ENCODE data around the gene TRIM31. TPM values are rescaled to one million over a fixed set of nuclear protein-coding genes. Genes with fewer than 3 reads are reported as not detected.
A peak's percentile ranks its signal among the peaks of the same experiment; 100 is the strongest.

Gene TRIM31
- total RNA-seq, 2 experiments from 2014 or later: not detected

DNA sequence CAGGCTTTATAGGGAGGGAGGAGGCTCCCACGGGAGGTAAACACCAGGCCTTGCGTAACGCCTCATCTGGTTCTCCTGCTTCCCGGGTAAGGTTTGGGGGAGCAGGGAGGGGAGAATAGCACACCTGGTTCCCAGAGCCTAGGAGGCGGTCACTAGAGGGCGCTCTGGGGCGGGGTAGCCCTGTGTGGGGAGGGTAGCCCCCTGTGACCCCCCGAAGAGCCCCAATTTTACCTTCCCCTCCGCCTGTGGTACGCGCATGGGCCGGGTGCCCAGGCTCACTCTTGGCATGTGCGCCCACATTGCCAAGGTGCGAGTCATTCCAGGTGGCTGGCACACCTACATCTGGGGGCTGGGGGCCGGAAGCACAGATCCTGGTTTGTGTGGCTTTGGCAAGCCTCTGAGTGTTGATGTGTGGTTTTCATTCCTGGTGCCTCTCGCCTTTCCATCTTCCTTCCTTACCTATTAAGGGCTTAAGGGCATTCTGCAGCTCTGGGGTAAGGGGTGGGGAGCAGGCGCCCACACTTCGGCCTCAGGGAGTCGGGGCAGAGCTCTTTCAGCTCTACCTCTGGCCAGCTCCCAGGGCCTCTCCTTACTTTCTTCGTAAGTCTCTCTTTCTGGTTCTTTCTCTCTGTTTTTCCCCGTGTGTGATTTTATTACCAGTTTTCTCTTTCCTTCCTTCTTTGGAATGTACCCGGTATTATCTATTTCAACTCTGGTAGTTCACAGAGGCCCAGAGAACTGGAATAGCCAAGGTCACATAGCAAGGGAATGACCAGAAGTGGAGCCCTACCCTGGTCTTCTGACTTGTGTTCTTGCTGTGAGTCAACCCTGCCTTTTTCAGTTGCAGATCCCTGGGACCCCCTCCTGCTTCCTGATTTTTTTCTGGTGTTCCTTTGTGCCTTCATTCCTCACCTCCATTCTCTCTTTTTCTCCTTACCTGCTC lies 36.8 kb downstream of the TRIM31 start:
- H3K27ac Mint-ChIP-seq: no peak overlapping the region
- DNase-seq: no peak
- CTCF ChIA-PET: interaction anchor here (0.5 to 2.3 kb wide), 4 partner anchors 10 to 67 kb away, joined by 3 to 18 read pairs (median 6); partner anchors contain the start of gene POLR1H
- H3K4me3 Mint-ChIP-seq: no peak overlapping the region
- peaks cover 5% of the 10 kb centered on the region for H3K36me3 Mint-ChIP-seq (ENCODE audit: low read depth)
- H3K4me1 Mint-ChIP-seq: peaks cover 42% of the 10 kb centered on the region
- peaks cover 78% of the 10 kb centered on the region for H3K27me3 Mint-ChIP-seq
- H3K9me3 Mint-ChIP-seq: no peaks in the 10 kb centered on the region
- POLR2A ChIA-PET: interaction anchor here (1.1 to 4.7 kb wide), 3 partner anchors 9 to 28 kb away, joined by 3 to 25 read pairs (median 13); partner anchors contain the start of genes POLR1H and PPP1R11

DNA sequence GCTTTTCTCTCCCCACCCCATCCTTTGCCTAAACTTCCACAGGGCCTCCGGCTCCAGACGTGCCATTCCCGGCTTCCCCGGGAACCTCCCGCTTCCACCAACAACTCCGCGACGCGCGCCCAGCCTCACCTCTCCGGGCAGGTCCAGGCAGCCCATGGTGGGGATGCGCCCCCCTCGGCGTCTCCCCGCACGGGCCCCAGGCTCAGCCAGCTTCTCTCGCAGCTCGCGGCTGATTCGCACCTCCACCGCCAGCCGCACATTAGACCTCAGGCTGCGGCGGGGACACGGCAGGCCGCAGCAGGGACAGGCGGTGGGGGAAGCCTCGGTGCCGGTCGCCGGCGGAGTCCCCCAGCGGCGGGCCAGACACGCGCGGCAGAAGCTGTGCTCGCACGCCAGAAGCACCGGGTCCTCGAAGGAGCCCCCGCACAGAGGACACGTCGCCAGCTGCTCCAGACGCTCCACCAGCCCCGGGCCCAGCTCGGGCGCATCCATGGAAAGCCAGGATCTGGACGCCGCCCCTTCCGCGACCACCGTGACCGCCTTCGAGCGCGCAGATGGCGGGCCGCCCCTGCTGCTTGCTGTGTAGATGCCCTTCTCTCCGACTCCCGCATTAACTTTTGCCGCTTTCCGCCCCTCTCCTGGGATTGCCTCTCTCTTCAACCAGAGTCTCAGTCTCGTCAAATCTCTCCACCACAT lies 37.6 kb downstream of the TRIM31 start, which contains the start of gene RNF39:
Gene RNF39 (minus strand): TSS at position 676 of the 696 bp plus-strand sequence. CDS start 184 bp downstream, at position 492.
- ChIA-PET CTCF (interaction anchor here (1.1 kb wide), 1 partner anchor 9 kb away, joined by 3 read pairs; no protein-coding TSS in a partner anchor), POLR2A (interaction anchor here (1.1 to 4.7 kb wide), 3 partner anchors 9 to 29 kb away, joined by 3 to 25 read pairs (median 4); partner anchors contain the start of genes POLR1H and PPP1R11)
- Mint-ChIP-seq H3K27me3 (peaks cover 77% of the 10 kb centered on the region), H3K36me3 (ENCODE audit: low read depth) (peaks cover 11% of the 10 kb centered on the region), H3K4me1 (peaks cover 49% of the 10 kb centered on the region), H3K4me3 (no peak within 1 kb of the TSS), H3K9me3 (no peaks in the 10 kb centered on the region), H3K27ac (no peak within 1 kb of the TSS)
- no peak for DNase-seq

DNA sequence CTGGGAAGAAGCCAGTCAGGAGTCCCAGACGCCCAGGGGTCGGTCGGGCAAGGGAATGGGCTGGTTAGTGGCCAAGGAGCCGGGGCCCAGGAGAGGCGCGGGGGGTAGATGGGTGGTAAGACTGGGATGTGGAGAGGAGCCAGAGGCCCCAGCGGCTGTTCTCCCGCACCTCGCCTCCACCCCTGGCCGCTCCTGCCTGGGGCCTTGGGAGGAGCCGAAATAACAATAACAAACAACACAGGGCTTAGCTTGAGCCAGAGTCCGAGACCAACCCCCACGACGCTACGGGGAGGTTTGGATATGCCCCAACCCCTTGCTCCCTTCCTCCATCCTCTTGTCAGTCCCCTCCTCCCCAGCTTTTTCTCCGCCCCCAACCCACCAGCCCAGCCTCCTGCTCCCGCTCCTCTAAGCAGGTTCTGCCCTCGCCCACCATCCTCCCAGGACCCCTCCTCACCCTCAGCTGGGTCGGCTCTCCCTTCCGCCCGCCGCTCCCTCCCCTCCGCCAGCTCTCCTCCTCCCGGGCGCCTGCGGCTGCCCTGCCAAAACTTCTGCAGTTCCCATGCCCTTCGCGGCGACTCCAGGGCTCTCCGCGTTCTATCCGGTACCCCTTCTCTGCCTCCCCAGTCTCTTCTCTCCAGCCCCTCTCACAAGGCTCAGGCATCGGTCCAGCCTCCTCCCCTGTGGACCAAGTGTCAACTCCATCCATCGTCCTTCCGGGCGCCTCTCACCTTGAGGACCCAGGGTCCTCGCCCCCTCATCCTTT lies 38.4 kb downstream of the TRIM31 start:
- ChIA-PET CTCF (interaction anchor here (1.1 kb wide), 1 partner anchor 8 kb away, joined by 3 read pairs; no protein-coding TSS in a partner anchor), POLR2A (interaction anchor here (0.6 to 4.7 kb wide), 4 partner anchors 8 to 253 kb away, joined by 3 to 25 read pairs (median 4); partner anchors contain the start of genes POLR1H, PPP1R11 and TRIM39)
- H3K4me3 Mint-ChIP-seq: no peak overlapping the region
- peaks cover 55% of the 10 kb centered on the region for H3K4me1 Mint-ChIP-seq
- H3K36me3 Mint-ChIP-seq (ENCODE audit: low read depth): peaks cover 19% of the 10 kb centered on the region
- peaks cover 74% of the 10 kb centered on the region for H3K27me3 Mint-ChIP-seq
- no peak overlapping the region for H3K27ac Mint-ChIP-seq
- H3K9me3 Mint-ChIP-seq: no peaks in the 10 kb centered on the region
- DNase-seq: no peak

DNA sequence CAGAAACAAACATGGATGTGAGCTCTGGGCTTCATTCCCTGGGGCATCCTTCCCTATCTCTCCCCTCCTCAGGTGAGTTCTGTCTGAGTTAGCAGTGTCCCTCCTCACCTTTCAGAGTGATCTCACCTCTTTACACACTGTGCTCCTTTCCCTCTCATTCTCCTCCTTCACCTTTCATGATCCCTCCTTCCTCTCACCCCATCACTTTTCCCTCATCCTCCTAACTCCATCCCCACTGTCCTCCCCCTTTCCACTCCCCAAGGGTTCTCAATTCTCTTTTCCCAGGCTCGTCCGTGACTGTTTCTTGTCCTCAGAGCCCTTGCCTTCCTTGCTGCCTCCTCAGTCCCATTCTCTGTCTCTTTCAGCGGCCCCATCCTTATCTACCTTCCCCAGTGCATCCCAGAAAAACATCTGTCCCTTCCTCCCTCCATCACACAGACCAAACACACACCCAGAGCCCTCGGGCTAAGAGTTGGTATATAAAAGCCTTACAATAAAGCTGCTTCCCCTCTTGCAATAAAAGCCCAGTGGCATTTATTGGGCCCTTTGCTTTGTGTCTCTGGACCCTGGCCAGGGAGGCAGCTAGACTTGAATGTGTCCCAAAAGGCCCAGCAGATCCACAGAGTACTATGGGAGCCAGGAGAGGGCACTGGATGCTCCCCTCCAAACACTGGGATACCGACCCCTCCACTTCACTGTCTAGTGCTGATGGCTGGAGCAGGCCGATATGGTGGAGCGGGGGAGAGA lies 39.2 kb downstream of the TRIM31 start:
- H3K27ac Mint-ChIP-seq: no peak overlapping the region
- CTCF ChIA-PET: no interaction called here
- peaks cover 57% of the 10 kb centered on the region for H3K4me1 Mint-ChIP-seq
- no peak for DNase-seq
- no peaks in the 10 kb centered on the region for H3K9me3 Mint-ChIP-seq
- H3K36me3 Mint-ChIP-seq (ENCODE audit: low read depth): peaks cover 25% of the 10 kb centered on the region
- POLR2A ChIA-PET: interaction anchor here (0.6 to 1.7 kb wide), 3 partner anchors 13 to 253 kb away, joined by 3 to 4 read pairs (median 3); partner anchors contain the start of genes POLR1H and TRIM39
- no peak overlapping the region for H3K4me3 Mint-ChIP-seq
- H3K27me3 Mint-ChIP-seq: peaks cover 66% of the 10 kb centered on the region

DNA sequence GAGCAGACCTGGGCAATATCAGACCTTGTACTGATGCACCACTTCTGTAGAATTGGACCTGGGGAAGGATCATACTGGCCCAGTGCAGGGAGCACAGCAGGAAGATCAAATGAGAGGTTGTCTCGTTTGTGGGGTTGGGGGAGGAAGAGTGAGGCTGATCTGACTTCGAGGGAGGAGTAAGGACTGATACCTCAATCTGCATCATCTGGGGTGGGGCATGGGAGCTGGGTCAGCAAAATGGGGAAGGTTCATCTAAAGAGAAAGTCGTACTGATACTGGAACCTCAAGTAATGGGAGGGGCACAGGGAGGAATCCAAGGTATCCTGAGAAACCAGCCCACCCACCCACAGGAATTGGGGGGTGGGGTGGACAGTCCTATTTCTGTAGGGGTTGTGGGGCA lies 41.0 kb downstream of the TRIM31 start:
- peaks cover 53% of the 10 kb centered on the region for H3K27me3 Mint-ChIP-seq
- H3K27ac Mint-ChIP-seq: no peak overlapping the region

DNA sequence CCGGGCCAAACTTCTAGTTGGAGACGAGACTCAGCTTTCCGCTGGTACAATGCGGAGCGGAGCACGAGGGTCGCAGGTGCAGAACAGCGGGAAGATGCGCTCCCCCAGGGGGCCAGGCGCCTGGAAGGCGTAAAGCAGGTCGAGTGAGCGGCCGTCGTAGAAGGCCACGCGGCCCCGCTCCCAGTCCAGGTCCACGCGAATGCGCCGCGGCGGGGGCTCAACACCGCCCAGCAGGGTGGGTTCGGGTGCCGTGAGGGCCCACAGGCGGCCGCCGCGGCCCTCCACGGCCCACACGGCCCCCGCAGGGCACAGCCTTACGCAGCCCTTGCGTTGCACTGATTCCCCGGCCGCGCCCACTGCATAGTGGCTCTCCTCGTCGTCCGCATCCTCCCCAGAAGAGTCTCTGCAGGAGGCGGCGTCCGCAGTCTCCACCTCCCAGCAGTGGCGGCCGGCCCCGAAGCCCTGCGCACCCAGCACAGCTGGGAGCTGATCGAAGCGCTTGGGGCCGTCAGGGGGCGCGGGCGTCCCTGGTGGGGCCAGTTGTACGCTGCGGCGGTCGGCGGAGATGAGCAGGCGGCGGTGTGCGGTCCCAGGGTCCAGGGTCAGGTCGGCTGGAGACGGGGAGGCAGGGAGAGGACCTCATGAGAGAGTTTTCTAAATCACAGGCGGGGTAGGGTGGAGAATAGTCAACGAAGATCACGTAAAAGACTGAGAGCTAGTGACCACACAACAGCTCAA lies 41.6 kb downstream of the TRIM31 start:
- Mint-ChIP-seq H3K4me1 (peaks cover 52% of the 10 kb centered on the region), H3K27ac (no peak overlapping the region), H3K9me3 (no peaks in the 10 kb centered on the region), H3K4me3 (no peak overlapping the region), H3K27me3 (peaks cover 47% of the 10 kb centered on the region), H3K36me3 (ENCODE audit: low read depth) (peaks cover 43% of the 10 kb centered on the region)
- CTCF ChIA-PET: interaction anchor here (0.9 kb wide), 1 partner anchor 382 kb away, joined by 3 read pairs; no protein-coding TSS in a partner anchor
- POLR2A ChIA-PET: interaction anchor here (1.5 to 3.5 kb wide), 2 partner anchors 10 to 255 kb away, joined by 3 to 28 read pairs; partner anchors contain the start of genes POLR1H and TRIM39
- no peak for DNase-seq

More for the DNA sequence above, 41.0 kb downstream of the TRIM31 start:
- Mint-ChIP-seq H3K9me3 (no peaks in the 10 kb centered on the region), H3K4me3 (no peak overlapping the region), H3K36me3 (ENCODE audit: low read depth) (peaks cover 41% of the 10 kb centered on the region), H3K4me1 (peaks cover 56% of the 10 kb centered on the region)
- ChIA-PET POLR2A (interaction anchor here (3.5 kb wide), 1 partner anchor 11 kb away, joined by 28 read pairs; the partner anchor contains the start of gene POLR1H), CTCF (no interaction called here)
- DNase-seq: no peak

DNA sequence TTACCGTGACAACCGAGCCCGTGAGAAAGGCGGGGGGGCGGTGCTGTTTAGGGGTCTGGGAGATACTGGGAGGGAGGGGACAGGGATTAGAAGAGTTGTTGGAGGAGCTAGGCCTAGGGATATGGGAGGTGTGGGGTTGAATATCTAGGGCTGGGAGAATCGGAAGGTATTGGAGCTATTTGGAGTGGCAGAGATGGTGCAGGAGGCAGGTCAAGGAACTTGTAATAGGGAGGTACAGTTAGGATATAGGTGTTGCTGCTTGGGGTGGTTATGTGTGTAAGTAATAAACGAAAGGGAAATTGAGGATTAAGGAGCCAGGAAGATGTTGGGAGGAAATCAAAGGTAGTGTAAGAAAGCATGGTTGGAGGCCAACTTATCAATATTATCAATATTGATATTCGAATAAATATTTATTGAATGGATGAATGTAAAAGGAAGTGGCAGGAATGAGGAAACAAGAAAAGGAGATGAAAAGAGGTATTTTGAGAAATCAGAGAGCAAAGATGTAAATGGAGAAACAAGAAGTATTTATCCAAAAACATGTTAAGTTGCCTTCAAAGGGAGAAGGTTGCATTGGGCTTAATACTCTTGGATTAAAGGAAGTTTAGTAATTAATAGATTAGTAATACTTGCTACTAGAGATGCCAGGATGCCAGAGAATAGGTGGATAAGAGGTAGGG lies 45.3 kb downstream of the TRIM31 start:
- Mint-ChIP-seq H3K4me1 (peaks cover 61% of the 10 kb centered on the region), H3K27ac (peak overlapping the region; percentile 94), H3K9me3 (no peaks in the 10 kb centered on the region), H3K4me3 (peak overlapping the region; percentile 93), H3K27me3 (peaks cover 15% of the 10 kb centered on the region), H3K36me3 (ENCODE audit: low read depth) (peaks cover 72% of the 10 kb centered on the region)
- DNase-seq: no peak
- ChIA-PET POLR2A (interaction anchor here (0.8 to 2.6 kb wide), 5 partner anchors 7 to 548 kb away, joined by 3 to 25 read pairs (median 3); partner anchors contain the start of genes POLR1H and RNF39), CTCF (interaction anchor here (0.9 to 1.7 kb wide), 3 partner anchors 34 to 63 kb away, joined by 3 to 10 read pairs (median 6); no protein-coding TSS in a partner anchor)

DNA sequence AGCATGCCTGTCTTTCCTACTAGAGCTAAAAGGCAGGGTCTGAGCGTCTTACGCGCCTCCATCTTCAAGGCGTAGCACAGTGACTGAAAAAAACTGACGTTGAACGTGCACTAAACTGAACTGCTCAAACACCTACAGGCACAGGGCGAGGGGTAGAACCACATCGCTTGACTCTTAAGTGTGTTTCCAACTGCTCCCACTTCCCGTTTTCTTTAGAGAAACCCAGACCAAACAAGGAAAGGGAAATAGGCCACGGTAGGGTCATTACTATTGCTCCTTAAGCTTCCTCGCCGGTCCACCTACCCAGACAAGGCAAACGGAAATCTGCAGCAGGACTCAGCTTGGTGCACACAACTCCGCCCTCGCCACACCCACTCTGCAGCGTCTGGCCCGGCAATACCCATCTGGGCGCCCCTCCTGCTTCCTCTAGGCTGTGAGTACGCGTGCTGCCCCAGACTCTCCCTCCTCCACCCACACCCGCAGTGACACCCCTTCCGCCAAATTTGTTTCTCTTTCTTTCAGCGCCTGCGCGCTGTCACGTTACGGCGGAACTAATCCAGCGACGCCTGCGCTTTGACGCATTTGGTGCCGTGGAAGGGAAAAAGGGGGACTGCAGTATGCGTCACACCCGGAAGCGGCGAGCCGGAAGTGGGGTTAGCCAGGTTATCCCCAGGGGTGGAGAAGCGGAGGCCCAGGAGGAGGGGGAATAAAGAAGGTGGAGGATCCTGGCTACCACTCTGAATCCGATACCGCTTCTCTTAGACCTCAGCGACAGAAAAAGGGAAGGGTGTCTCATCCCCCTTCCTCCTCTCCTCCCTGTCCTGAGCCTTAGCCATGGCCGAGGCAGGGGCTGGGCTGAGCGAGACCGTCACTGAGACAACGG lies 46.1 kb downstream of the TRIM31 start, which contains the start of gene PPP1R11:
Gene PPP1R11 (plus strand): TSS at position 622 of the 883 bp plus-strand sequence. CDS start 213 bp downstream, at position 835.
- Mint-ChIP-seq H3K4me1 (peaks cover 63% of the 10 kb centered on the region), H3K9me3 (no peaks in the 10 kb centered on the region), H3K27ac (peak within 1 kb of the TSS; percentile 94), H3K36me3 (ENCODE audit: low read depth) (peaks cover 74% of the 10 kb centered on the region), H3K27me3 (peaks cover 8% of the 10 kb centered on the region), H3K4me3 (peak within 1 kb of the TSS; percentile 93)
- CTCF ChIA-PET: interaction anchor here (0.7 to 1.7 kb wide), 7 partner anchors 8 to 416 kb away, joined by 3 to 10 read pairs (median 3); partner anchors contain the start of gene RNF39
- POLR2A ChIA-PET: interaction anchor here (0.8 to 2.6 kb wide), 17 partner anchors 10 to 1137 kb away, joined by 3 to 25 read pairs (median 4); partner anchors contain the start of genes ABCF1, HLA-A, RNF39 and TRIM26
- DNase-seq: peak; percentile 99

DNA sequence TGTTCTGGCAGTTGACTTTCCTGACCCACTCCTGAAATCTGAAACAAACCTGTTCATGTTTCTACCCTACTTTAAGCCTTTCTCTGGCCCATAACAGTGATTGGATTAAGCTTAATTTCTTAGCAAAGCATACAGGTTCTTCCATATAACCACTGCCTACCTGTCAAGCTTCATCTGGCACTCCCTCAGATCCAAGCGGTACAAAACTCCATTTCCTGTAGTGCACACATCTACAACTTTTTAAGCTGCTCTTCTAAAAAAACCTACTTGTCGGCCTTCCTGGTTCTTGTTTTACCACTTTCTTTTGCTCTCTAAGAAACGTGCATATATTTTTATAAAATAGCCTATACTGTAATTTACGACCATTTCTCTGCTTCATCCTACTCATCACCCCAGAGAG lies 46.8 kb downstream of the TRIM31 start:
- DNase-seq: no peak
- peaks cover 77% of the 10 kb centered on the region for H3K36me3 Mint-ChIP-seq (ENCODE audit: low read depth)
- H3K4me3 Mint-ChIP-seq: peak overlapping the region; percentile 93
- peaks cover 64% of the 10 kb centered on the region for H3K4me1 Mint-ChIP-seq
- CTCF ChIA-PET: interaction anchor here (0.6 to 1.7 kb wide), 8 partner anchors 9 to 415 kb away, joined by 3 to 10 read pairs (median 3); partner anchors contain the start of gene RNF39
- POLR2A ChIA-PET: interaction anchor here (0.8 to 2.6 kb wide), 15 partner anchors 11 to 1137 kb away, joined by 3 to 25 read pairs (median 4); partner anchors contain the start of genes ABCF1, HLA-A, RNF39 and TRIM26
- H3K27me3 Mint-ChIP-seq: peaks cover 5% of the 10 kb centered on the region
- no peaks in the 10 kb centered on the region for H3K9me3 Mint-ChIP-seq
- peak overlapping the region; percentile 94 for H3K27ac Mint-ChIP-seq
